Measurements from ENCODE around the gene MED25. TPM values are rescaled to one million over a fixed set of nuclear protein-coding genes. Genes with fewer than 3 reads are reported as not detected.

The MED25 gene
- total RNA-seq, 1 donor from 2014 or later, result 33.0 TPM

GRCh38 chr19:49793561-49793840 lies 24.6 kb upstream of the MED25 start:
- intact Hi-C loops (cut with DNase I), result no loop called here
- DNase-seq (ENCODE audit: low spot score), result no peak

- DNase-seq (ENCODE audit: low spot score), result no peak
- intact Hi-C loops (cut with DNase I), result no loop called here
These were observed 22.5 kb upstream of the MED25 start for GRCh38 chr19:49795615-49796014.

GRCh38 chr19:49798574-49798973 lies 19.5 kb upstream of the MED25 start:
- DNase-seq (ENCODE audit: low spot score), result no peak
- intact Hi-C loops (cut with DNase I), result no loop called here

GRCh38 chr19:49799271-49799797 lies 18.8 kb upstream of the MED25 start:
- no peak for DNase-seq (ENCODE audit: low spot score)
- intact Hi-C loops (cut with DNase I), result no loop called here

- DNase-seq (ENCODE audit: low spot score), result no peak
- intact Hi-C loops (cut with DNase I), result no loop called here
These were observed 18.2 kb upstream of the MED25 start for GRCh38 chr19:49799798-49800376.

- DNase-seq (ENCODE audit: low spot score), result no peak
- intact Hi-C loops (cut with DNase I), result no loop called here
These were observed 17.3 kb upstream of the MED25 start for GRCh38 chr19:49800771-49801170.

- no peak for DNase-seq (ENCODE audit: low spot score)
These were observed 16.6 kb upstream of the MED25 start for GRCh38 chr19:49801401-49801888.

GRCh38 chr19:49801966-49802661 lies 16.0 kb upstream of the MED25 start:
- intact Hi-C loops (cut with DNase I), result no loop called here
- peak; percentile 92 for DNase-seq (ENCODE audit: low spot score)

More at GRCh38 chr19:49801401-49801888, 16.6 kb upstream of the MED25 start:
- intact Hi-C loops (cut with DNase I), result no loop called here

GRCh38 chr19:49802836-49803528 lies 15.1 kb upstream of the MED25 start:
- no peak for DNase-seq (ENCODE audit: low spot score)
- intact Hi-C loops (cut with DNase I), result no loop called here

- intact Hi-C loops (cut with DNase I), result no loop called here
These were observed 14.6 kb upstream of the MED25 start for GRCh38 chr19:49803529-49803856.

GRCh38 chr19:49805822-49806619 lies 12.1 kb upstream of the MED25 start:
- DNase-seq (ENCODE audit: low spot score), result no peak
- intact Hi-C loops (cut with DNase I), result loop anchor here (5.0 kb wide), 1 partner anchor 124 kb away; no protein-coding TSS in a partner anchor

More at GRCh38 chr19:49803529-49803856, 14.6 kb upstream of the MED25 start:
- no peak for DNase-seq (ENCODE audit: low spot score)

GRCh38 chr19:49806620-49806959 lies 11.5 kb upstream of the MED25 start:
- no peak for DNase-seq (ENCODE audit: low spot score)
- intact Hi-C loops (cut with DNase I), result loop anchor here (5.0 kb wide), 1 partner anchor 124 kb away; no protein-coding TSS in a partner anchor

- no peak for DNase-seq (ENCODE audit: low spot score)
- intact Hi-C loops (cut with DNase I), result loop anchor here (5.0 kb wide), 1 partner anchor 125 kb away; no protein-coding TSS in a partner anchor
These were observed 10.8 kb upstream of the MED25 start for GRCh38 chr19:49807058-49807903.

- DNase-seq (ENCODE audit: low spot score), result no peak
- intact Hi-C loops (cut with DNase I), result loop anchor here (5.0 kb wide), 1 partner anchor 126 kb away; no protein-coding TSS in a partner anchor
These were observed 10.0 kb upstream of the MED25 start for GRCh38 chr19:49807904-49808675.

- intact Hi-C loops (cut with DNase I), result loop anchor here (5.0 kb wide), 1 partner anchor 126 kb away; no protein-coding TSS in a partner anchor
- DNase-seq (ENCODE audit: low spot score), result peak; percentile 97
These were observed 9.4 kb upstream of the MED25 start for GRCh38 chr19:49808711-49809159.

- intact Hi-C loops (cut with DNase I), result loop anchor here (5.0 kb wide), 1 partner anchor 127 kb away; no protein-coding TSS in a partner anchor
- peak; percentile 84 for DNase-seq (ENCODE audit: low spot score)
These were observed 8.7 kb upstream of the MED25 start for GRCh38 chr19:49809160-49809940.

GRCh38 chr19:49809941-49810389 lies 8.1 kb upstream of the MED25 start:
- DNase-seq (ENCODE audit: low spot score), result no peak
- intact Hi-C loops (cut with DNase I), result loop anchor here (5.0 kb wide), 3 partner anchors 43 to 128 kb away; partner anchors contain the start of genes AP2A1 and PNKP
